ENCODE results near the gene AUNIP.

GRCh38 chr1:25831569-25832196 is 27.6 kb downstream of the AUNIP start:
- TF ChIP-seq CTCF (IDR thresholded peaks at IDR 0.05; ENCODE audit: insufficient read depth, low read length, poor library complexity, severe bottlenecking) (no peak), EZH2phosphoT487 (conservative IDR thresholded peaks at IDR 0.05; ENCODE audit: low read length) (no peak)
